Endothelial cell of umbilical vein (primary cell): ENCODE results near the gene PRIMPOL.
"Not testable (repeated sequence)": the region's sequence is repeated elsewhere in the genome, so short reads cannot be mapped to it uniquely, and the experiment has no call there.

Source experiments
- POLR2A ChIP-seq: IDR thresholded peaks from 2 replicates; pipeline ENCODE4 v1.6.1; 2012; ENCODE audit warnings: low read depth, mild to moderate bottlenecking, control low read depth, low read length
- TF ChIP-seq, protein P1 (sequence below), 2 donors: IDR thresholded peaks; 1 replicate in 1 of 2; 2 replicates in 1 of 2; pipeline ENCODE4 v1.5.1; 2011; ENCODE audit warnings: low read length in 2 of 2, mild to moderate bottlenecking in 2 of 2, moderate library complexity in 2 of 2, control low read depth in 1 of 2, inconsistent platforms in 1 of 2, low read depth in 1 of 2; ENCODE audit not compliant: insufficient read depth in 1 of 2; ENCODE audit errors: extremely low read depth in 1 of 2

DNA sequence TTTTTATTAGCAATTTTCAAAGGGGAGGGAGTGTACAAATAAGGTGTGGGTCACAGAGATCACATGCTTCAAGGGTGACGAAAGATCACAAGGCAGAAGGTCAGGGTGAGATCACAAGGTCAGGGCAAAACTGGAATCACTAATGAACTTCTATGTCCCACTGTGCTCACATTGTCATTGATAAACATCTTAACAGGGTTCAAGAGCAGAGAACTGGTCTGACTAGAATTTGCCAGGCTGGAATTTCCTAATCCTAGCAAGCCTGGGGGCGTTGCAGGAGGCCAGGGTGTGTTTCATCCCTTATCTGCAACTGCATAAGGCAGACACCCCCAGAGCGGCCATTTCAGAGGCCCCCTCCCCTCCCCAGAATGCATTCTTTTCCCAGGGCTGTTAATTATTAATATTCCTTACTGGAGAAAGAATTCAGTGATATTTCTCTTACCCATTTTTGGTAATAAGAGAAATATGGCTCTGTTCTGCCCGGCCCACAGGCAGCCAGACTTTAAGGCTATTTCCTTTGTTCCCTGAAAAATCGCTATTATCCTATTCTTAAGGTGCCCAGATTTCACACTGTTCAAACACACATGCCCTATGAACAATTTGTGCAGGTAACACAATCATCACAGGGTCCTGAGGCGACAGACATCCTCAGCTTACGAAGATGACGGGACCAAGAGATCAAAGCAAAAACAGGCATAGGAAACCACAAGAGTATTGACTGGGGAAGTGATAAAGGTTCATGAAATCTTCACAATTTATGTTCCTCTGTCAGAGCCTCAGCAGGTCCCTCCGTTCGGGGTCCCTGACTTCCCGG, 23.5 kb upstream of the PRIMPOL start:
- TF ChIP-seq POLR2A: not testable (repeated sequence)
- TF ChIP-seq, protein P1, sequence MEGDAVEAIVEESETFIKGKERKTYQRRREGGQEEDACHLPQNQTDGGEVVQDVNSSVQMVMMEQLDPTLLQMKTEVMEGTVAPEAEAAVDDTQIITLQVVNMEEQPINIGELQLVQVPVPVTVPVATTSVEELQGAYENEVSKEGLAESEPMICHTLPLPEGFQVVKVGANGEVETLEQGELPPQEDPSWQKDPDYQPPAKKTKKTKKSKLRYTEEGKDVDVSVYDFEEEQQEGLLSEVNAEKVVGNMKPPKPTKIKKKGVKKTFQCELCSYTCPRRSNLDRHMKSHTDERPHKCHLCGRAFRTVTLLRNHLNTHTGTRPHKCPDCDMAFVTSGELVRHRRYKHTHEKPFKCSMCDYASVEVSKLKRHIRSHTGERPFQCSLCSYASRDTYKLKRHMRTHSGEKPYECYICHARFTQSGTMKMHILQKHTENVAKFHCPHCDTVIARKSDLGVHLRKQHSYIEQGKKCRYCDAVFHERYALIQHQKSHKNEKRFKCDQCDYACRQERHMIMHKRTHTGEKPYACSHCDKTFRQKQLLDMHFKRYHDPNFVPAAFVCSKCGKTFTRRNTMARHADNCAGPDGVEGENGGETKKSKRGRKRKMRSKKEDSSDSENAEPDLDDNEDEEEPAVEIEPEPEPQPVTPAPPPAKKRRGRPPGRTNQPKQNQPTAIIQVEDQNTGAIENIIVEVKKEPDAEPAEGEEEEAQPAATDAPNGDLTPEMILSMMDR (IDR thresholded peaks at IDR 0.05; ENCODE audit: extremely low read depth in 1 of 2, insufficient read depth in 1 of 2, low read depth in 1 of 2, low read length in 2 of 2): not testable (repeated sequence)
